A673 (cell line): Measurements from ENCODE around the gene BCL7A.

Experiments
- EZH2 ChIP-seq: fragments of 200-600 bp; sonication (generic); IDR thresholded peaks from 2 replicates; pipeline ENCODE4 v1.6.1; 2017; ENCODE audit warnings: borderline replicate concordance, low read depth, mild to moderate bottlenecking, mixed read lengths, antibody characterized with exemption, low read length; ENCODE audit not compliant: poor library complexity, severe bottlenecking
- TF ChIP-seq, protein P1 (sequence below): fragments of 300-800, 200-600 bp; sonication (generic); conservative IDR thresholded peaks from 2 replicates; pipeline ENCODE4 v1.5.1; 2017; ENCODE audit warnings: low read depth, mild to moderate bottlenecking, antibody characterized with exemption, low read length, moderate library complexity, mixed read lengths

DNA sequence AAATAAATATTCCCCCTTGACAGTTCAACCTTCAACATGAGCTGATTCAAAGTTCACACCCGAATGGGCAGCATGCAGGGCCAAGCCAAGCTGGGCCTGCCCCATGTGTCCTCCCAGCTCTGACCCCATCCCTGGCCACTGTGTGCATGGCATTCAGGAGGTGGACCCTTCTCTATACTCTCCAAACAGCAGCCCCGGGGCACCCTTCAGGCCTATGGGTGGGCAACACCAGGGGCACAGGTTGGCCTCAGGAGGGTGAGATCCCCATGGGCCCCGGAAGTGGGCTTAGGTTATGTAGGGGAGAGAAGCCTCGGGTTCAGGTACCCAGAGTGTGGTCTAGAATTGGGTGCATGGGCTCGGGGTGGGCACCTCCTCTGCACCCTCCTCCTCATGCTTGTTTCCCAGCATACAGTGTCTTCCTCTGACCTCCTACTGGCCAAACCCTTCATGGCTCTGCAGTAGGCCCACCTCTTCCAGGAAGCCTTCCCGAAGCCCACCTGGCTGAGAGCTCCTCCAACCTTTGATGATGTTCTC, 31.5 kb upstream of the BCL7A start:
- TF ChIP-seq, protein P1, sequence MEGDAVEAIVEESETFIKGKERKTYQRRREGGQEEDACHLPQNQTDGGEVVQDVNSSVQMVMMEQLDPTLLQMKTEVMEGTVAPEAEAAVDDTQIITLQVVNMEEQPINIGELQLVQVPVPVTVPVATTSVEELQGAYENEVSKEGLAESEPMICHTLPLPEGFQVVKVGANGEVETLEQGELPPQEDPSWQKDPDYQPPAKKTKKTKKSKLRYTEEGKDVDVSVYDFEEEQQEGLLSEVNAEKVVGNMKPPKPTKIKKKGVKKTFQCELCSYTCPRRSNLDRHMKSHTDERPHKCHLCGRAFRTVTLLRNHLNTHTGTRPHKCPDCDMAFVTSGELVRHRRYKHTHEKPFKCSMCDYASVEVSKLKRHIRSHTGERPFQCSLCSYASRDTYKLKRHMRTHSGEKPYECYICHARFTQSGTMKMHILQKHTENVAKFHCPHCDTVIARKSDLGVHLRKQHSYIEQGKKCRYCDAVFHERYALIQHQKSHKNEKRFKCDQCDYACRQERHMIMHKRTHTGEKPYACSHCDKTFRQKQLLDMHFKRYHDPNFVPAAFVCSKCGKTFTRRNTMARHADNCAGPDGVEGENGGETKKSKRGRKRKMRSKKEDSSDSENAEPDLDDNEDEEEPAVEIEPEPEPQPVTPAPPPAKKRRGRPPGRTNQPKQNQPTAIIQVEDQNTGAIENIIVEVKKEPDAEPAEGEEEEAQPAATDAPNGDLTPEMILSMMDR: no peak
- no peak for TF ChIP-seq EZH2
